Upper lobe of left lung (tissue), 6 donors: Measurements from ENCODE around the gene PKNOX1. TPM values are rescaled to one million over a fixed set of nuclear protein-coding genes. Genes with fewer than 3 reads are reported as not detected.

Experiments
- ATAC-seq, 2 donors: fragments of 200-7000 bp; cut with Tn5 transposase; one replicate each; pipeline ENCODE4 v1.9.1; 2022; ENCODE audit warnings: mild to moderate bottlenecking in 2 of 2, moderate library complexity in 2 of 2; ENCODE audit not compliant: low FRiP score in 2 of 2
- DNase-seq, 2 donors: peaks; one replicate each; pipeline ENCODE4 v3.0.0-alpha.2; 2019 to 2020
- H3K27ac ChIP-seq, 4 donors: fragments of 200-600 bp; sonication (generic); one replicate each; pipeline ENCODE4 v1.5.1; 2016 to 2019
- H3K27me3 ChIP-seq, 4 donors: fragments of 200-600 bp; sonication (generic); one replicate each; pipeline ENCODE4 v1.5.1; 2017 to 2019
- H3K36me3 ChIP-seq, 4 donors: fragments of 200-600 bp; sonication (generic); one replicate each; pipeline ENCODE4 v1.5.1; 2016 to 2019
- H3K4me1 ChIP-seq, 4 donors: fragments of 200-600 bp; sonication (generic); one replicate each; pipeline ENCODE4 v1.5.1; 2018 to 2019
- H3K4me3 ChIP-seq, 4 donors: fragments of 200-600 bp; sonication (generic); one replicate each; pipeline ENCODE4 v1.5.1; 2017 to 2019; ENCODE audit warnings: mild to moderate bottlenecking in 2 of 4, moderate library complexity in 1 of 4
- H3K9me3 ChIP-seq, 4 donors: fragments of 200-600 bp; sonication (generic); one replicate each; pipeline ENCODE4 v1.5.1; 2018 to 2019
- CTCF ChIP-seq, 6 experiments: fragments of 450-650 bp in 4 of 6; fragments of 200-600 bp in 2 of 6; sonication (generic) in 2 of 6; IDR thresholded peaks; one replicate each; pipeline ENCODE4 v1.5.1; 2016 to 2019; ENCODE audit warnings: antibody characterized with exemption in 6 of 6
- EP300 ChIP-seq, 4 donors: sonication (generic); formaldehyde crosslinking; IDR thresholded peaks; one replicate each; pipeline ENCODE4 v1.5.1; 2017; ENCODE audit warnings: antibody characterized with exemption in 4 of 4, control low read depth in 2 of 4
- POLR2A ChIP-seq, 4 donors: fragments of 450-650 bp; IDR thresholded peaks; one replicate each; pipeline ENCODE4 v1.5.1; 2016 to 2017; ENCODE audit warnings: antibody characterized with exemption in 4 of 4, mild to moderate bottlenecking in 2 of 4
- POLR2AphosphoS5 ChIP-seq, 2 donors: sonication (generic); formaldehyde crosslinking; IDR thresholded peaks; one replicate each; pipeline ENCODE4 v1.5.1; 2017; ENCODE audit warnings: antibody characterized with exemption in 2 of 2
- WGBS, 2 donors: methylation state at CpG; one replicate each; pipeline ENCODE4 v1.1.5; 2017 to 2018; 5-methylcytosine and 5-hydroxymethylcytosine counted together
- total RNA-seq, 6 donors: library from RNA; depleted of rRNA in 4 of 6; stranded (reverse); fragments of >200 nt in 4 of 6; gene quantifications; one replicate each; pipeline versions ENCODE4 v1.1.0 to v1.2.1, GENCODE V29; 2016 to 2021
- donor health status: DM: no; HTN: no; CAD: no; lungs with moderate emphysema.
- donor health status: DM: no; HTN: yes; CAD: no; lungs with severe emphysema.

PKNOX1 gene
- total RNA-seq, 6 donors from 2014 or later, result 9.7 to 54.5 (median 11.5) TPM

DNA sequence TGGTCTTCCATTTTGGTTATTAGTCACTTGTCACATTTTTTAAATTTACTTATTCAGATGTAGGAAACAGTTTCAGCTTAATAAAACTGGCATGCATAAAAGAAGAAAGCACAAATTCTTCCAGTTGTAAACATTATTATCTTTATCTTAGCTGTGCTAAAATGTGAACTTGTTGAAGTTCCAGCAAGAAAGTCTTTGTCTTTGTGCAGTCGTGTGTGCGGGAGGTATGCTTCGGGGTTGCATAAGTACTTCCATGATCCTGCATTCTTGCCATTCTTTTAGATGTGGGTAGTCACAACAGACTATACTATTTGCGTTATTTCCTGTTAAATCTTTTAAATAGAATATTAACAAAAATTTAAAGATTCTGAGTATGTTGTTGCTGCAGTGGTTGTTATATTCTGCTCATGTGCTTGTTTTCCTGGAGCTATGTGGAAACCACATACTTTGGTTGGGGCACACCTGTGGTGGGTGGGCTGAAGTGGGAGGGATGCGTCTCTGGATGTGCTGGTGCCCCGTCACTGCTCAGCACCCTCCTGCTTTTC is 51.3 kb downstream of the PKNOX1 start:
- no peak overlapping the region for H3K27ac ChIP-seq
- ATAC-seq, result no peak
- H3K36me3 ChIP-seq, result peaks cover 15 to 88% (median 62%) of the 10 kb centered on the region in 4 donors
- H3K27me3 ChIP-seq, result no peaks in the 10 kb centered on the region
- no peaks in the 10 kb centered on the region for H3K4me1 ChIP-seq
- no peaks in the 10 kb centered on the region for H3K9me3 ChIP-seq
- DNase-seq, result no peak
- no peak for TF ChIP-seq POLR2A (IDR thresholded peaks at IDR 0.05)
- TF ChIP-seq EP300 (IDR thresholded peaks at IDR 0.05), result no peak
- no peak for TF ChIP-seq POLR2AphosphoS5 (IDR thresholded peaks at IDR 0.05)
- TF ChIP-seq CTCF (IDR thresholded peaks at IDR 0.05), result no peak
- whole genome bisulfite sequencing, 2 donors, result 81 to 82% methylated on average over 6 of the region's 6 CpGs
- no peak overlapping the region for H3K4me3 ChIP-seq

GRCh38 chr21:43027846-43028731 is 53.7 kb downstream of the PKNOX1 start:
- TF ChIP-seq POLR2AphosphoS5 (IDR thresholded peaks at IDR 0.05) (no peak), POLR2A (IDR thresholded peaks at IDR 0.05) (no peak), CTCF (IDR thresholded peaks at IDR 0.05) (no peak), EP300 (IDR thresholded peaks at IDR 0.05) (no peak)
- Histone ChIP-seq H3K4me3 (no peak overlapping the region), H3K36me3 (peaks cover 10 to 86% (median 49%) of the 10 kb centered on the region in 4 donors), H3K9me3 (no peaks in the 10 kb centered on the region), H3K27me3 (no peaks in the 10 kb centered on the region), H3K27ac (no peak overlapping the region), H3K4me1 (no peaks in the 10 kb centered on the region)
- ATAC-seq (no peak), DNase-seq (no peak)
- WGBS, 2 donors, result 85 to 87% methylated on average over 22 to 27 of the region's 27 CpGs

GRCh38 chr21:43029785-43030184 is 55.4 kb downstream of the PKNOX1 start:
- Histone ChIP-seq H3K9me3 (no peaks in the 10 kb centered on the region), H3K27ac (no peak overlapping the region), H3K4me3 (no peak overlapping the region), H3K27me3 (no peaks in the 10 kb centered on the region), H3K36me3 (peaks cover 10 to 71% (median 38%) of the 10 kb centered on the region in 4 donors), H3K4me1 (no peaks in the 10 kb centered on the region)
- WGBS, 2 donors, result 79 to 91% methylated on average over 6 to 13 of the region's 13 CpGs
- no peak for ATAC-seq
- no peak for TF ChIP-seq EP300 (IDR thresholded peaks at IDR 0.05)
- TF ChIP-seq POLR2A (IDR thresholded peaks at IDR 0.05), result no peak
- TF ChIP-seq POLR2AphosphoS5 (IDR thresholded peaks at IDR 0.05), result no peak
- TF ChIP-seq CTCF (IDR thresholded peaks at IDR 0.05), result no peak
- DNase-seq, result no peak

GRCh38 chr21:43031121-43031619 is 56.8 kb downstream of the PKNOX1 start:
- H3K27ac ChIP-seq, result no peak overlapping the region
- DNase-seq (no peak), ATAC-seq (no peak)
- no peaks in the 10 kb centered on the region for H3K4me1 ChIP-seq
- WGBS, 2 donors, result 92 to 95% methylated on average over 12 of the region's 12 CpGs
- H3K4me3 ChIP-seq, result no peak overlapping the region
- no peaks in the 10 kb centered on the region for H3K9me3 ChIP-seq
- H3K36me3 ChIP-seq, result peaks cover 10 to 66% (median 31%) of the 10 kb centered on the region in 4 donors
- no peaks in the 10 kb centered on the region for H3K27me3 ChIP-seq
- no peak for TF ChIP-seq POLR2AphosphoS5 (IDR thresholded peaks at IDR 0.05)
- TF ChIP-seq EP300 (IDR thresholded peaks at IDR 0.05), result no peak
- TF ChIP-seq CTCF (IDR thresholded peaks at IDR 0.05), result no peak
- no peak for TF ChIP-seq POLR2A (IDR thresholded peaks at IDR 0.05)
